ENCODE data around the gene NCF4.

Gene NCF4

GRCh38 chr22:36838119-36839030 is 22.4 kb upstream of the NCF4 start:
- no peak for DNase-seq (ENCODE audit: low spot score)

GRCh38 chr22:36839356-36840073 is 21.3 kb upstream of the NCF4 start:
- DNase-seq (ENCODE audit: low spot score), result no peak

- DNase-seq (ENCODE audit: low spot score), result no peak
These were observed 20.7 kb upstream of the NCF4 start for GRCh38 chr22:36840106-36840505.

- DNase-seq (ENCODE audit: low spot score), result no peak
These were observed 14.5 kb upstream of the NCF4 start for GRCh38 chr22:36846271-36846670.

- DNase-seq (ENCODE audit: low spot score), result no peak
These were observed 13.9 kb upstream of the NCF4 start for GRCh38 chr22:36846949-36847348.

GRCh38 chr22:36850056-36850455 is 10.8 kb upstream of the NCF4 start:
- DNase-seq (ENCODE audit: low spot score), result no peak

GRCh38 chr22:36850682-36851081 is 10.1 kb upstream of the NCF4 start:
- no peak for DNase-seq (ENCODE audit: low spot score)

- no peak for DNase-seq (ENCODE audit: low spot score)
These were observed 8.5 kb upstream of the NCF4 start for GRCh38 chr22:36852056-36852973.

GRCh38 chr22:36853407-36854099 is 7.3 kb upstream of the NCF4 start:
- peak; percentile 45 for DNase-seq (ENCODE audit: low spot score)

GRCh38 chr22:36855478-36855877 is 5.3 kb upstream of the NCF4 start:
- DNase-seq (ENCODE audit: low spot score), result no peak

GRCh38 chr22:36856121-36856791 is 4.5 kb upstream of the NCF4 start:
- peak; percentile 87 for DNase-seq (ENCODE audit: low spot score)

- no peak for DNase-seq (ENCODE audit: low spot score)
These were observed 4.0 kb upstream of the NCF4 start for GRCh38 chr22:36856792-36857135.

- no peak for DNase-seq (ENCODE audit: low spot score)
These were observed 2.6 kb upstream of the NCF4 start for GRCh38 chr22:36858156-36858555.

- no peak for DNase-seq (ENCODE audit: low spot score)
These were observed 1.8 kb upstream of the NCF4 start for GRCh38 chr22:36858966-36859365.

- no peak for DNase-seq (ENCODE audit: low spot score)
These were observed 789 bp upstream of the NCF4 start for GRCh38 chr22:36860017-36860416.

- DNase-seq (ENCODE audit: low spot score), result no peak
These were observed 377 bp upstream of the NCF4 start for GRCh38 chr22:36860438-36860820.

- DNase-seq (ENCODE audit: low spot score), result peak; percentile 39
These were observed 1.7 kb downstream of the NCF4 start for GRCh38 chr22:36862251-36863242.

- no peak for DNase-seq (ENCODE audit: low spot score)
These were observed 2.5 kb downstream of the NCF4 start for GRCh38 chr22:36863281-36863680.

GRCh38 chr22:36863979-36864378 is 3.2 kb downstream of the NCF4 start:
- no peak for DNase-seq (ENCODE audit: low spot score)
